HL-60/S4 treated with phorbol 12-myristate 13-acetate at 8.2 ng/mL for 4 days and 3 days (cell line): ENCODE data around the gene C6orf89.
"Not testable (repeated sequence)": the region's sequence is repeated elsewhere in the genome, so short reads cannot be mapped to it uniquely, and the experiment has no call there.

Source experiments
- in situ Hi-C: fragments of 300-500 bp; cut with MboI; formaldehyde crosslinking; loops from 2 replicates; pipeline ENCODE4 v1.15.0; 2022; ENCODE audit warnings: low sequenced_read_pairs

Gene C6orf89

GRCh38 chr6:36920049-36920448 lies 34.3 kb downstream of the C6orf89 start:
- in situ Hi-C loops: no loop called here

DNA sequence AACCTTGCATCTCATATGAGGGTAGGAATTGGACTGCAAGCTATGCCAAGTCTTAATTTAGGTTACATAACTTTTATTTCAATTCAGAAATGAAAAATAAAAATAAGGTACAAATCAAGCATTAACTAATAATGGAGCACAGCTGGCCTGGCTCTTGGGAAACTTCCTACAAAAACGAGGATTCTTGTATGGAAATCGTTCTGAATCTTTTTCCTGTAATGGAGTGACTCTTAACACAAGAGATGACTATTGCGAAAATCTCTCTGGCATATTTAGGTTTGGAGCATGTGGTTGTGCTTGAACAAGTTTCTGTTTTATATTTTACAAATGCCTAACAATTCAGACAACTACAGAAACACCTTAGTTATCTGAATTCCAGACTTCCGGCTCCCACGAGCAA lies 34.8 kb downstream of the C6orf89 start:
- in situ Hi-C loops: no loop called here

- in situ Hi-C loops: no loop called here
These were observed 38.4 kb downstream of the C6orf89 start for GRCh38 chr6:36924131-36924530.

- in situ Hi-C loops: no loop called here
These were observed 39.1 kb downstream of the C6orf89 start for GRCh38 chr6:36924778-36925374.

- in situ Hi-C loops: no loop called here
These were observed 40.1 kb downstream of the C6orf89 start for GRCh38 chr6:36925809-36926208.

DNA sequence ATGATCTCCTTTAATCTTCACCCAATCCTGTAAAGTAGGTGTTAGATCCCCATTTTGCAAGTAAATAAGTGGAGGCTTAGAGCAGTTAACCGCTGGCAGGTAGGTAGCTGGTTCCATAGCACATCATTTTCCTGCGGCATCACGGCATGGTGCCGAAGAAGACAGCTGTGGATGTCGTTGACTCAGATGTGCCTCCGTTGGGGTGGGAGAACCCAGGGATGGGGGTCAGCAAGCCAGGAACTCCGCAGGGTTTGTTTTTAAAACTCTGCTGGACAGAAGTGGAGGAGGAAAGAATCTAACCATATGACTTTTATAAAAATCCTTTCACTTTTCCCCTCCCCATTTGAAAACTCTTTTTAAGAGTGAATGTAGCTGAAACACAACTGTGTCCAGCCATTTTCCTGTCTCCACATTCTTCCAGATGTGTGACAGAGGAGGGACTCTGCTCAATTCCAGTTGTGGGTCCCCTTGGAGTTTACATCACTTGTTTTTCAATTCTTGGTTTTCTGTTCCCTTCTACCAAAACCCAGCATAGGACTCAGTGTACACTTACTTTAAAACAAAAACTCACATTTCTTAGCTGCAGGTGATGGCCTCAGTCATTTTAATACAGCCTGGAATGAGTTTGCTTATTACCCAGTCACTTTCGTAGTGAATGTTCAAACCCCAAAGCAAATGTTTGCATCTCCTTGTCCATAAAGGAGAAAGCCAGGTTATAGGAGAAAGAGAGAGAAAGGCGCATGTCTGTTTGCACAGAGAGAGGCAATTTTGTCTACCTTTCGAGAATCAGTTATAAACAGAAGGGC lies 41.2 kb downstream of the C6orf89 start:
- in situ Hi-C loops: no loop called here

DNA sequence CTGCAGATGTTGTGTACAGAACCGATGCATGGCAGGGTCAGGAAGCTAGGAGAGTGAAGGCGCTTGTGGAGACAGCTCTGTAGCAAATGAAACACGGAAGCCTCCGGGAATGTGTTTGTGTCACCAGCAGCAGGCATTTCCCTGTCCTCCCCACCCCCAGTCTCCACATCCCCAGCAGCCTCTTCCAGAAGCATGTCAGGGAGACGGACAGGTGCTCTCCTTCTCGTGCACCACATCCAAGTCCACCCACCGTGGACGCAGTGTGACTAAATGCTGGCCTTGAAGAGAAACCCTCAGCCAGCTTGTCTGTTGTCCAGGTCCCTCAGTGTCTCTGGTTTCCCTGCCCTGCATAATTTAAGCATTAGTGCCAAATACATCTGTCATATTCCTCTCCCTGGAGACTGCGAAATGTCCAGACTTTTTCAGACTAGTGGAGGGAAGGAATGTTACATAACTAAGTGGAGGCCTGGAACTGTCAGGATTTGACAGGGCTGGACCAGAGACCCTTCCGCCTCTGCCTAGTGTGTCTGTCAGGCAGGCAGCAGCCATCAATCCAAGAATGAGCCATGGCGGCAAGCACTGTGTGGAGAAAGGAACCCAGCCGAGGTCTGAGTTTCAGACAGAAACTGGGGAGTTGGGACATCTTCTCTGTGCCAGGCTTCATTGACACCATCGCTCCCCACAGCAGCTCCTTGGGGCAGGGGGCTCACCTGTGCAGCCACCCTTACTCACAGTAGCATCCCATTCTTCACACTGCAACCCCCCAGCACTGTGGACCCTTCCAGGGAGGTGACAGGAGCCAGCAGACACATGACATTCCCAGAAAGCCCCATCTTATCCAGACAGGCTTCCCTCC lies 42.2 kb downstream of the C6orf89 start:
- in situ Hi-C loops: no loop called here

DNA sequence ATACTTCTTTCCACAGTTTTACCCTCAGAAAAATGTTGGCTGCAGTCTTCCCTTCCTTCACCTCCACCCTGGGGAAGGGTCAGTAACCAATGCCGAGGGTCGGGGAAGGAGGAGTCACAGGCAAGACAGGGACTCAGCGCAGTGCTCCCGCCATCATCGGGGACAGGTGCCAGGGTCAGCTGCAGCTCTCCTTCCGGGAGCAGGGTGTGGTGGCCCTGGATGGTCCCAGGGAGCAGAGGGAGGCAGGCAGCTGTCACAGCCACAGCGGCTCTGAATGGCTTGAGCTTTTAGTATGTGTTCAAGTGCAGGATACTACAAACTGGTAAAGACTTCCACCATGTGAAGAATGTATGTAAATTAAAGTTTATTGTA lies 42.8 kb downstream of the C6orf89 start:
- in situ Hi-C loops: no loop called here

DNA sequence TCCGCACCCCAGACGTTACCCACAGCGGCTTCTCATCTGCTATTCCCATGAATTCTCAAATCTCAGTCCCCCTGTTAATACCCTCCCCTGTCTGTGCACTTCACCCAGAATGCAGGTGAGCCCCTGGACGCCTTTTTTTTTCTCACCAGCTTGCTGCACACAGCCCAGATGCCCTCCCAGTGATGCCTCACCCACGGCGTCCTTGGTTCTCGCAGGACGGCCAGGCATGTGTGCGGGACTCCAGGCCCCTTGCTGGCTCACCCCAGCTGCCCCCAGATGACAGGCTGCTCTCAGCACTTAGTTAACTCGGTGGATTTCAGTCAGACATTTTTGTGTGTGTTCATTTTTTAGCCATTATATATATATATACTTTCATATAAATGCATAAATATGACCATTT lies 43.4 kb downstream of the C6orf89 start:
- in situ Hi-C loops: no loop called here

- in situ Hi-C loops: no loop called here
These were observed 43.9 kb downstream of the C6orf89 start for GRCh38 chr6:36929607-36930006.

DNA sequence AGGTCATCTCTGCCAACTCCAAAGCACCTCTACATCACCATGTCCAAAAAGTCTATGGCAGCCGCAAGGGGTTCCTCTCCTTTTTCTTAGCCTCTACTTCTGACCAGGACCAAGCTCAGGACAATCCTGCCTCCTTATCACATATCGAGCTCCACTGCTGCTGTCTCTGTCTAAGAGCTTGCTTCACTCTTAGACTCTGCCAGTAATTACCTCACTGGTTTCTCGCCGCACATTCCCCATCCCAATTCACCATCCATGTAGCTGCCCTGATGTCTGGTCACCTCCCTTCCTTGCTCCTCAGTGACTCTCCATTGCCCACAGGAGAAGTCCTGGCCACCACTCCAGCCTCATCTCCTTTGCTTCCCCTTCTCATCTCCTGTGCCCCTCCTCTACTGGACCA lies 44.7 kb downstream of the C6orf89 start:
- in situ Hi-C loops: no loop called here

DNA sequence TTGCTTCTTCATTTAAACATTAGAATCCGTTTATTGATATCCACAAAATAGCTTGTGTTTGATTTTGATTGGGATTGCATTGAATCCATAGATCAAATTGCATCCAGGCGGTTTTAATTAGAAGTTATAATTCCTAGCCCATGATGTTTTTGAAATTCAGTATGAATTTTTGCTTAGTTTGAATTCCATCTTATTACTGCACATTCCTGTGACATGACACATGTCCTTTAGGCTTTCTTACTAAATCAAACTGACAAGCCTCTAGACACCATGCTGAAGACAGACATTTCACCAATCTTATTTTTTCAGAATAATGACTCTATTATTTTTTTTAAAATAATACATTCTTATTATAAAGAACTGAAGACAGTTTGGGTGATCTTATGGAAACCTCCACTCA lies 47.4 kb downstream of the C6orf89 start:
- in situ Hi-C loops: no loop called here

DNA sequence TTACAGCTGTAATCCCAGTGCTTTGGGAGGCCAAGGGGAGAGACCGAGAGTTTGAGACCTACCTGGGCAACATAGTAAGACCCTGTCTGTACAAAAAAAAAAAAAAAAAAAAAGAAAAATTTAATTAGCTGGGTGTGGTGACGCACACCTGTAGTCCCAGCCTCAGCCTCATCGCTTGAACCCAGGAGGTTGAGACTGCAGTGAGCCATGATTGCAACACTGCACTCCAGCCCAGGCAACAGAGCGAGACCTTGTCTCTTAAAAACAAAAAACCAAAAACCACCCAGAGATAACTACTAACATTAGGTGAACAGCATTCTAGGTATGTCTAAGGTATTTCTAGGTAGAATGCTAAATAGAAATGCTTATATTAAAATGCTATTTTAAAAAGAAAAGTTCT lies 47.8 kb downstream of the C6orf89 start:
- in situ Hi-C loops: no loop called here

DNA sequence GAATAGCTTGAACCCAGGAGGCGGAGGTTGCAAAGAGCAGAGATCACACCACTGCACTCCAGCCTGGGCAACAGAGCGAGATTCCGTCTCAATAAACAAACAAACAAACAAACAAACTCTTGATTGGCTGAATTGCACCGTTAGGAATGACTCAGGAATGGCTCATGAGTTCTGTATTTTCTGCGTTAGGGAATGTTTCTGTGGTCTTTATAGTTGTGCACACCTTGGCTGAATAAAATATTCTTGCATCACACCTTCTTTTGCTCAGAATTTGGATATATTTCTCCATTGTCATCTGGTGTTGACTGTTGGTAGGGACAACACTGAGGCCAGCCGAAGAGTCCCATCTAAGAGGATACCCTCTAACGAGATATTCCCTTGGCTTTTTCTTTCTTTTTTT lies 49.1 kb downstream of the C6orf89 start:
- in situ Hi-C loops: no loop called here

DNA sequence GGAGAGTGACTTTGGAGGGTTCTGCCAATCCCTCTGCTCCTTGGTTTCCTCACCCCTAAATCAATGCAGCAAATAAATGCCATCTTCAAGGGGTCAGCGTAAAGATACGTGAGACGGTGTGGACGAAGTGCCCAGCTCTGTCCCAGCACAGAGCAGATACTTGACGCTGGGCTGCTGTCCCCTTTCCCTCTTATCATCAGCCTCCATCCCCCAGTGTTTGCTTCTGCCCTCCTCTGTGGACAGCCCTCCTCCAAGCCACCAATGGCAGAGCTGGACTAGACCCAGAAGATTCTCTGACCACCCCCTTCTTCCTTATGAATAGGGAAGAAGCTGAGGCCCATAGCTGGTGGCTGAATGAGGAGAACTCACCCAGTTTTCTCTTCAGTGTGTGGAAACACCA lies 51.1 kb downstream of the C6orf89 start:
- in situ Hi-C loops: no loop called here

DNA sequence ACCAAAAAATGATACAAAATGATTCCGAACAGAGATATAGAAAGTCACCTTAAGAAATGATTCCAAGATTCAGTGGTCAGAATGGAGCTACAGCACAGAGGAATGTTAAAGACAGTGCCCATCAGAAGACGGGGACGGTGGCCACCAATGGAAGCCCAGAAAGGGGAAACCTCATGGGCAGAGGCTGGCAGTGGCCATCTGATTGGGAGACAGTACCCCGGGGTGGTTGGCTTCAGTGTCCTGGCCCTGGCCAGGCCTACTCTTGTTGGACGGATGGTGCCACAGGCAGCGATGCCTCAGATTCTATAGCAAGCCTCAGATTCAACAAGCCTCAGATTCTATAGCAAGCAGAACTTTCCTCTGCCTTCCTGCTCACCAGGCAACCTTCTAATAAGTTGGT lies 52.1 kb downstream of the C6orf89 start:
- in situ Hi-C loops: no loop called here

GRCh38 chr6:36938536-36938935 lies 52.8 kb downstream of the C6orf89 start:
- in situ Hi-C loops: no loop called here

DNA sequence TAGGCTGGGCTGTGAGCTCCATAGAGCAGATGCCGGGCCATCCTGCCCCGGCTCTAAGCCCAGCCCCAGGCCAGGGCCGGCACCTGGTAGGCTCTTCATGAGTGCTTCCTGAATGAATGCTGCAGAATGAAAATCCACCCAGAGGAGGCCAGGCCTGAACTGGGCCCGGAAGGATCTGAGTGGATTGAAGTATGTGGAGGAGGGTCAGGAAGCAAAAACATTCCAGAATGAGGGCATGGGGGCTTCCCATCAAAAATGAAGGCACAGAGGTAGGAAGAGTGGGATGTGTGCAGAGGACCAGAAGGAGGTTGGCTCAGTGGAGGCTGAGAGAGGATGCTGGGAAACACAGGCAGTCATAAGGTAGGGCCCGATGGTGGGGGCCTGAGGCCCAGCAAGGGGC lies 53.3 kb downstream of the C6orf89 start:
- in situ Hi-C loops: not testable (repeated sequence)

GRCh38 chr6:36940027-36940426 lies 54.3 kb downstream of the C6orf89 start:
- in situ Hi-C loops: no loop called here

- in situ Hi-C loops: not testable (repeated sequence)
These were observed 55.8 kb downstream of the C6orf89 start for GRCh38 chr6:36941561-36941960.

DNA sequence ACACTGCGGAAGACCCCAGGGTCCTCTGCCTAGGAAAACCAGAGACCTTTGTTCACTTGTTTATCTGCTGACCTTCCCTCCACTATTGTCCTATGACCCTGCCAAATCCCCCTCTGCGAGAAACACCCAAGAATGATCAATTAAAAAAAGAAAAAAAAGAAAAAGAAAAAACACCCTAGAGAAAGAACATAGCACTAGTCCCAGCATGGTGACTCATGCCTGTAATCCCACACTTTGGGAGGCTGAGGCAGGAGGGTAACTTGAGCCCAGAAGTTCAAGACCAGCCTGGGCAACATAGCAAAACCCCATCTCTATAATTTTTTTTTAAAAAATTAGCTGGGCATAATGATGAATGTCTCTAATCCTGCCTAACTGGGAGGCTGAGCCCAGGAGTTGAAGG lies 56.6 kb downstream of the C6orf89 start:
- in situ Hi-C loops: not testable (repeated sequence)

- in situ Hi-C loops: no loop called here
These were observed 58.9 kb downstream of the C6orf89 start for GRCh38 chr6:36944650-36945049.
